SH-SY5Y (cell line): Measurements from ENCODE around the gene AP3B1.

Experiments used
- GATA2 ChIP-seq: IDR thresholded peaks from 2 replicates; pipeline ENCODE4 v1.6.1; 2011; ENCODE audit warnings: mild to moderate bottlenecking, low read depth, low read length
- GATA3 ChIP-seq: IDR thresholded peaks from 2 replicates; pipeline ENCODE4 v1.6.1; 2011; ENCODE audit warnings: low read depth, mild to moderate bottlenecking, low read length, moderate library complexity

DNA sequence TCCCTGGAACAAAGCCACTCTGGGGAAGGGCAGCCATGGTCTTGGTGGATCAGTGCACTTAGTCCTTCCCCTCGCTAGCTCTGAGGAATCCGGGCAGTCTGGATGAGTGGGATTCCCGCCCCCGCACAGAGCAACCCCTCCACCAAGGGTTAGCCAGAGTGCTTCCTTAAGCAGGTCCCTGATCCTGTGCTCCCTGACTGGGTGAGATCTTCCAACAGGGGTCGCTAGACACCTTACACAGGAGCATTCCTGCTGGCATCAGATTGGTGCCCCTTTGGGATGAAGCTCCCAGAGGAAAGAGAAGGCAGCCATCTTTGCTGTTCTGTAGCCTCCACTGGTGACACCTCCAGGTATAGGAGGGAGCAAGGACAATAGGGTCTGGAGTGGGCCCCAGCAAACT is 228.8 kb downstream of the AP3B1 start:
- TF ChIP-seq GATA2 (no peak), GATA3 (no peak)
